Pancreas (tissue), 10 donors: Measurements from ENCODE around the gene CLTCL1. TPM values are rescaled to one million over a fixed set of nuclear protein-coding genes. Genes with fewer than 3 reads are reported as not detected.
A peak's percentile ranks its signal among the peaks of the same experiment; 100 is the strongest.

Experiments
- ATAC-seq, 4 donors: fragments of 200-7000 bp; cut with Tn5 transposase; one replicate each; pipeline versions ENCODE4 v1.8.0 to v1.9.1; 2020; ENCODE audit warnings: mild to moderate bottlenecking in 4 of 4, moderate library complexity in 4 of 4
- DNase-seq, 6 donors: peaks; one replicate each; pipeline ENCODE4 v3.0.0-alpha.2; 2020
- FAIRE-seq: peaks from 2 replicates; lab custom pipeline; 2012; peaks lifted over from hg19 to GRCh38; lab: Jason Lieb, UNC
- H3K27ac ChIP-seq, 4 donors: fragments of 200-600 bp; sonication (generic); 1 replicate in 3 of 4; 2 replicates in 1 of 4; pipeline versions ENCODE4 v1.5.0 to v1.8.0; 2020
- H3K27me3 ChIP-seq, 4 donors: fragments of 200-600 bp; one replicate each; pipeline ENCODE4 v1.8.0; 2021
- H3K36me3 ChIP-seq, 3 donors: fragments of 200-600 bp; sonication (generic) in 1 of 3; one replicate each; pipeline versions ENCODE4 v1.5.0 to v1.8.0; 2020 to 2021
- H3K4me1 ChIP-seq, 3 donors: fragments of 200-600 bp; one replicate each; pipeline ENCODE4 v1.8.0; 2021
- H3K4me3 ChIP-seq, 4 donors: fragments of 200-600 bp; sonication (generic) in 2 of 4; one replicate each; pipeline versions ENCODE4 v1.5.0 to v1.8.0; 2020 to 2021
- H3K9me3 ChIP-seq, 4 donors: fragments of 200-600 bp; one replicate each; pipeline ENCODE4 v1.8.0; 2021
- whole genome bisulfite sequencing, 2 donors: extraction: QIAGEN DNeasy Blood & Tissue Kit; methylation state at CpG; one replicate each; pipeline ENCODE4 v1.1.7; 2013; 5-methylcytosine and 5-hydroxymethylcytosine counted together
- intact Hi-C, 3 donors: fragments of 100-400 bp; cut with DNase I; formaldehyde crosslinking; loops; one replicate each; pipeline versions ENCODE4 v1.11.1 to v1.14.2; 2022
- polyA plus RNA-seq, 2 donors: library from polyadenylated mRNA; stranded (reverse); fragments of 200-250 nt; gene quantifications; one replicate each; pipeline ENCODE4 v1.2.3, GENCODE V29; 2013
- total RNA-seq, 6 donors: library from RNA; stranded (reverse); fragmentation: NEBNext Ultra II Directional in 4 of 6; extraction: Animal tissue kit (Norgen Biotek cat#: 25700) in 4 of 6; gene quantifications; one replicate each; pipeline versions ENCODE4 v1.2.1 to v1.2.4, GENCODE V29; 2021 to 2023
- TF ChIP-seq, protein P1 (sequence below), 4 donors: fragments of 200-600 bp; sonication (generic) in 3 of 4; IDR thresholded peaks; one replicate each; pipeline versions ENCODE4 v1.5.0 to v1.8.0; 2021; ENCODE audit warnings: antibody characterized with exemption in 4 of 4
- donor health status: healthy with polysubstance abuse.
- donor health status: DM: no; HTN: no; CAD: no; lungs with moderate emphysema.
- donor health status: DM: no; HTN: no; CAD: no.
- donor health status: control.
- donor health status: control.
- donor health status: Bipolar disorder and iron deficiency.
- donor health status: DM: yes; HTN: yes; CAD: no.
- donor health status: DM: no; HTN: no; CAD: no.
- donor health status: DM: no; HTN: no; CAD: no.
- donor health status: DM: yes; HTN: yes; CAD: no.

Gene CLTCL1
- total and polyA plus RNA-seq, 8 donors, result 1.7 to 6.4 (median 2.2) TPM

DNA sequence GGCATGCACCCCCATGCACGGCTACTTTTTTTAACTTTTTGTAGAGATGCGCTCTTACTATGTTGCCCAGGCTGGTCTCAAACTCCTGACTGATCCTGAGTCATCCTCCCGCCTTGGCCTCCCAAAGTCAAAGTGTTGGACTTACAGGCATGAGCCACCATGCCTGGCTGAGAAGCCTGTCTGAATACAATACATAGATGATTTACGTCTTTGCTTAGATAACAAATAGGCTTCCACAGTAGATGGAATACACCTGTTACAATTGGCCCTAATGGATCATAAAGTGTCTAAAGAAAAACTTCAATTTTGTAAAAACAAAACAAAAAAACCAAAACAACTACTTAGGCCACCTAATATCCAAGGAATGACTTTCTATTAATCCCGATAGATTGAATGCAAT is 13.0 kb upstream of the CLTCL1 start:
- FAIRE-seq, result no peak
- no peak for DNase-seq
- no peak for ATAC-seq
- WGBS, 2 donors, result 96 to 98% methylated on average over 5 of the region's 5 CpGs
- H3K4me1 ChIP-seq, result no peaks in the 10 kb centered on the region
- H3K27me3 ChIP-seq, result no peaks in the 10 kb centered on the region
- H3K27ac ChIP-seq, result no peak overlapping the region
- TF ChIP-seq, protein P1, sequence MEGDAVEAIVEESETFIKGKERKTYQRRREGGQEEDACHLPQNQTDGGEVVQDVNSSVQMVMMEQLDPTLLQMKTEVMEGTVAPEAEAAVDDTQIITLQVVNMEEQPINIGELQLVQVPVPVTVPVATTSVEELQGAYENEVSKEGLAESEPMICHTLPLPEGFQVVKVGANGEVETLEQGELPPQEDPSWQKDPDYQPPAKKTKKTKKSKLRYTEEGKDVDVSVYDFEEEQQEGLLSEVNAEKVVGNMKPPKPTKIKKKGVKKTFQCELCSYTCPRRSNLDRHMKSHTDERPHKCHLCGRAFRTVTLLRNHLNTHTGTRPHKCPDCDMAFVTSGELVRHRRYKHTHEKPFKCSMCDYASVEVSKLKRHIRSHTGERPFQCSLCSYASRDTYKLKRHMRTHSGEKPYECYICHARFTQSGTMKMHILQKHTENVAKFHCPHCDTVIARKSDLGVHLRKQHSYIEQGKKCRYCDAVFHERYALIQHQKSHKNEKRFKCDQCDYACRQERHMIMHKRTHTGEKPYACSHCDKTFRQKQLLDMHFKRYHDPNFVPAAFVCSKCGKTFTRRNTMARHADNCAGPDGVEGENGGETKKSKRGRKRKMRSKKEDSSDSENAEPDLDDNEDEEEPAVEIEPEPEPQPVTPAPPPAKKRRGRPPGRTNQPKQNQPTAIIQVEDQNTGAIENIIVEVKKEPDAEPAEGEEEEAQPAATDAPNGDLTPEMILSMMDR (IDR thresholded peaks at IDR 0.05), result no peak
- no peaks in the 10 kb centered on the region for H3K9me3 ChIP-seq
- no peaks in the 10 kb centered on the region for H3K36me3 ChIP-seq
- no peak overlapping the region for H3K4me3 ChIP-seq
- intact Hi-C loops, result loop anchor here in 1 of 3 donors (10.0 kb wide), 1 partner anchor 330 kb away; no protein-coding TSS in a partner anchor

DNA sequence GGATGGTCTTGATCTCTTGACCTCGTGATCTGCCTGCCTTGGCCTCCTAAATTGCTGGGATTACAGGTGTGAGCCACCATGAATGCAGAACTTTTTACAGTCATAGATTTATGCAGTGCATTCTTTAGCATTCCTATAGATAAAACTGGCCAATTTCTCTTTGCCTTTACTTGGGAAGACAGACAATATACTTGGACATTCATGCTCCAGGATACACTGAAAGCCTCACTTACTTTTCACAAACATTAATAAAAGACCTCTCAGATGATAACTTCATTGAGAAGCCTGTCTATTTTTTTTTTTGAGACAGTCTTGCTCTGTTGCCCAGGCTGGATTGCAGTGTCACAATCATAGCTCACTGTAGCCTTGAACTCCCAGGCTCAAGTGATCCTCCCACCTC is 12.3 kb upstream of the CLTCL1 start:
- intact Hi-C loops, result loop anchor here in 1 of 3 donors (10.0 kb wide), 1 partner anchor 331 kb away; no protein-coding TSS in a partner anchor
- H3K4me3 ChIP-seq, result no peak overlapping the region
- no peak overlapping the region for H3K27ac ChIP-seq
- DNase-seq (no peak), ATAC-seq (no peak), FAIRE-seq (no peak)
- no peaks in the 10 kb centered on the region for H3K4me1 ChIP-seq
- WGBS, 2 donors, result 61 to 72% methylated on average over 1 of the region's 1 CpG
- no peaks in the 10 kb centered on the region for H3K27me3 ChIP-seq
- no peaks in the 10 kb centered on the region for H3K9me3 ChIP-seq
- TF ChIP-seq, protein P1 (IDR thresholded peaks at IDR 0.05), result no peak
- no peaks in the 10 kb centered on the region for H3K36me3 ChIP-seq

DNA sequence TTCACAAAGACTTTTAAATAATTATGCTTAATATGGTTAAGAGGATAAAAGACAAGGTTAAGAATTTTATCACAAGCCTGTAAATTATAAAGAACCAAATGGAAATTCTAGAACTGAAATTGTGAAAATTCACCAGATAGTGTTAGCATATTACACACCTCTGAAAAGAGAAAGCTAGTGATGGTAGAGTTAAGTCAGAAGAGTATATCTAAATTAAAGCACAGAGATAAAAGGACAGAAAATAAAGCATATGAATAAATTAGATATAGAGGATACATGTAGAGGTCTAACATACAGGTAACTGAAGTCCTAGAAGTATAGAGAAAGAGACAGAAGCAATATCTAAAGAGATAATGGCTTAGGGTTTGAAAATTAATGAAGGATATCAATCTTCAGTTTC is 4.2 kb upstream of the CLTCL1 start:
- no peak overlapping the region for H3K4me3 ChIP-seq
- no peak for ATAC-seq
- H3K27me3 ChIP-seq, result no peaks in the 10 kb centered on the region
- TF ChIP-seq, protein P1 (IDR thresholded peaks at IDR 0.05), result no peak
- intact Hi-C loops, result no loop called here
- no peak for FAIRE-seq
- no peaks in the 10 kb centered on the region for H3K9me3 ChIP-seq
- no peak for DNase-seq
- H3K27ac ChIP-seq, result no peak overlapping the region
- H3K4me1 ChIP-seq, result peaks cover 0 to 10% (median 0%) of the 10 kb centered on the region in 3 donors
- H3K36me3 ChIP-seq, result no peaks in the 10 kb centered on the region

DNA sequence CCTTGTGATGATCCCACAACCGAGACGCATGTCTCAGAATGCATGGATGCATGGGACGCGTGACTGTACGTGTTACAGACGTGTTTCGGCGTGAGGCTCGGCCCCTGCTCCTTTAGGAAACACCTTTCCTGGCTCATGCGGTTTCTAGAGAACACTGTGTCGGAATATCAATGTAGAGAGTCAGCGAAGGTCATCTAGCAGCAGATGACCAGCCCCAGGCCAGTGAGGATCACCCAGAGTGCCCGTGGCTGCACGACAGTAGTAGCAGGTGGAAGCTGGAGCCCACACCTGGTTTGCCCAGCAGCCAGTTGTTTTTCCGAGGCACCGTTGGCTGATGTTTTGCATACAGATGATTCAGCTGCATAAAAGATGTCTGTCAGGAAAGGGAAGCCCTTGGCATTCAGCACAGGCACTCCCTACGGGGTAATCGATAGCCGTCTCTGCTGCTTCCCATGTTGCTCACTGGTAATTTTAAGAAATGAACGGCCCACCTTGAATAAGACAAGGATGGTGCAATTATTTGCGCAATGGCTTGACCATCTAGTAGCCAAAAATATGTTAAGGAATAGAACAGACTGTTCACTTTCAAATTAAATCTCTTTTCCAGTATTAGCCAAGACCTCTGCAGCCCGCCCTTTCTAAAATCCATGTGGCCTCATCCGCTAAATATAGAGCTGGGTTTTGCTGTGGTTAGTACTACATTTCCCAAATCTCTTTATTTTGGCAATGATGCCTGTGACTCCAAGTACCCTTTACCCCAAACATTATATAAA is 1.1 kb upstream of the CLTCL1 start:
- H3K36me3 ChIP-seq, result no peaks in the 10 kb centered on the region
- ATAC-seq, result peak; percentile 11 to 37 (median 28)
- TF ChIP-seq, protein P1 (IDR thresholded peaks at IDR 0.05), result no peak
- WGBS, 2 donors, result 30 to 46% methylated on average over 23 of the region's 23 CpGs
- peak in 4 of 6 donors; percentile 19 to 48 (median 33) for DNase-seq
- H3K27ac ChIP-seq, result peak overlapping the region in 3 of 4 donors; percentile 39 to 66 (median 57)
- H3K9me3 ChIP-seq, result no peaks in the 10 kb centered on the region
- intact Hi-C loops, result no loop called here
- FAIRE-seq, result no peak
- H3K4me1 ChIP-seq, result peaks cover 0 to 13% (median 0%) of the 10 kb centered on the region in 3 donors
- H3K4me3 ChIP-seq, result peak overlapping the region; percentile 40 to 83 (median 59)
- no peaks in the 10 kb centered on the region for H3K27me3 ChIP-seq

DNA sequence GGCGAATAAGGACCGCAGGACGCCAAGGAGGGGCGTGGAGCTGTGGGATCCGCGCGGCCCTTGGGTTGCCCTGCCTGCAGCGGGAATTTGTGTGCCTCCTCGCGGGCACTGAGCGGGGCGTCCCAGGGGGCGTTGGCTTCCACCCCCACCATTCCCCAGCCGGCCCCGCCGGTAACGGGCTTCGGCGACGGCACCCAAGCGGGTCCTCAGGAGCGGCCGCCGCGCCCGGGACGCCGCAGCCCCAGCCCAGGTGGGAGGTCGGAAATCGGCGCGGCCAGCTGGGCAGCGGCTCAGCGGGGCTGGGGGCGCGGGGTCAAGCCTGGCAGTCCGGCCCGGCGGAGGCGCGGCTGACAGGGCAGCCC is 320 bp downstream of the CLTCL1 start:
- 0% methylated on average over 34 to 41 of the region's 41 CpGs for WGBS, 2 donors
- H3K36me3 ChIP-seq, result no peaks in the 10 kb centered on the region
- H3K4me1 ChIP-seq, result peaks cover 0 to 13% (median 0%) of the 10 kb centered on the region in 3 donors
- intact Hi-C loops, result no loop called here
- H3K4me3 ChIP-seq, result peak overlapping the region; percentile 60 to 95 (median 80)
- TF ChIP-seq, protein P1 (IDR thresholded peaks at IDR 0.05), result no peak
- ATAC-seq (peak; percentile 21 to 55 (median 37)), DNase-seq (peak in 5 of 6 donors; percentile 28 to 81 (median 46)), FAIRE-seq (no peak)
- H3K9me3 ChIP-seq, result no peaks in the 10 kb centered on the region
- no peak overlapping the region for H3K27ac ChIP-seq
- no peaks in the 10 kb centered on the region for H3K27me3 ChIP-seq
